Immature natural killer cell (primary cell): ENCODE results near the gene FGG. TPM values are rescaled to one million over a fixed set of nuclear protein-coding genes. Genes with fewer than 3 reads are reported as not detected.

ENCODE experiments used
- DNase-seq, 3 donors: peaks; one replicate each; pipeline ENCODE4 v3.0.0; 2022; ENCODE audit warnings: mixed read lengths in 1 of 3
- H3K27ac Mint-ChIP-seq, 6 donors: one replicate each; pipeline ENCODE4 v1.8.0; 2020; ENCODE audit warnings: mixed read lengths in 6 of 6, mild to moderate bottlenecking in 5 of 6, inconsistent platforms in 4 of 6, moderate library complexity in 3 of 6
- H3K27me3 Mint-ChIP-seq, 3 donors: one replicate each; pipeline ENCODE4 v1.8.0; 2020 to 2021; ENCODE audit warnings: low read depth in 3 of 3, mild to moderate bottlenecking in 3 of 3, mixed read lengths in 3 of 3, moderate library complexity in 3 of 3, inconsistent platforms in 1 of 3
- H3K36me3 Mint-ChIP-seq, 3 donors: one replicate each; pipeline ENCODE4 v1.8.0; 2020; ENCODE audit warnings: mixed read lengths in 3 of 3, inconsistent platforms in 2 of 3, mild to moderate bottlenecking in 2 of 3
- H3K4me1 Mint-ChIP-seq, 2 donors: one replicate each; pipeline ENCODE4 v1.8.0; 2020; ENCODE audit warnings: inconsistent platforms in 2 of 2, mild to moderate bottlenecking in 2 of 2, mixed read lengths in 2 of 2, moderate library complexity in 1 of 2
- H3K4me3 Mint-ChIP-seq, 5 donors: one replicate each; pipeline ENCODE4 v1.8.0; 2020; ENCODE audit warnings: mild to moderate bottlenecking in 5 of 5, mixed read lengths in 5 of 5, inconsistent platforms in 3 of 5, moderate library complexity in 3 of 5
- H3K9me3 Mint-ChIP-seq, 6 donors: one replicate each; pipeline ENCODE4 v1.8.0; 2020; ENCODE audit warnings: mild to moderate bottlenecking in 6 of 6, mixed read lengths in 6 of 6, inconsistent platforms in 4 of 6, moderate library complexity in 3 of 6
- polyA plus RNA-seq, 3 donors: library from polyadenylated mRNA; unstranded; fragments of 300-500 nt; fragmentation: Illumina TruSeq; gene quantifications; one replicate each; pipeline ENCODE4 v1.2.3, GENCODE V29; 2021

FGG gene
- polyA plus RNA-seq = not detected

DNA sequence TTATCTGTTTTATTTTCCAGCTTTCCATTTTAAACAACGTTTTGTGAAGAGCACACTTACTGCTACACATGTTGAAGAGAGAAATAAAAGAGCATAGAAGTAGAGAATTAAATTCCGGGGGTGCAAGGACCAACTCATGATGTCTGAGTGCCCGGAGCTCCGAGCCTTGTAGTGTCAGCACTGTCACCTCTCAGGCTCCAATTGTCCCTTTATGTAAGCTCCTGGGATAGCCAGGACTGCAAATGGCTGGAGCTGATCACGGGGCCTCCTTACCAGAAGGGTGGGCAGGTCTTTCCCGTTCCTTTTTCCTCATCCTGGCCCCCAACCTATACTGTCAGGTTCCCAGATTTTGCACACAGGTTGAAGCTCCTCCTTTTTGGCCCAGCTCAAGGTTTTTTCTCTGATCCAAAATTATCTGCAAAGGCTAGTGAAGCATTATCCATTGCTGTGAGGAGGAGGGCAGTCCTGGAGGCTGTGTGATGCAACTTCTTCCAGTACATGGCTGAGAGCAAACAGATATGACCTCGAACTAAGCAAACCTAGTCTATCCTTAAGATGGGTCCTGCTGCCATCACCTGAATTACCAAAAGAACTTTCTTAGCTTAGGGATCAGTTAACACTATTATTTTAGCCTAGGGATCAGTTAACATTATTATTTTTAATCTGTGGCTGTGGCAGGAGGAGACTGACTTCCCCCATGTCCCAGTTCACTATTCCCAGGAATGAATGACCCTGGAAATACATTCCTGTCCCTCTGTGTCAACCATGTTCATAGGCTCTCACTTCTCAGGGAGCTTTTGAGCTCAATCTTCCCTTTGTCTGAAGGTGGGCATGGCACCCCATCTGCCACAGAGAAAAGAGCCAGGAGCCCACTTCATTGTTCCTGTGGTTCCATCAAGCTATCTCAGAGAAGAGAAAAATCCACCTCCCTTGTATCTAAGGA, at the start of gene FGG:
FGG (minus strand) TSS at position 185 of the 943 bp plus-strand sequence; CDS start at position 138, 47 bp downstream.
- Mint-ChIP-seq H3K9me3 (no peaks in the 10 kb centered on the region), H3K4me1 (peaks cover 6 to 11% of the 10 kb centered on the region in 2 donors)
- DNase-seq = no peak

GRCh38 chr4:154660052-154660451, 47.6 kb upstream of the FGG start:
- Mint-ChIP-seq H3K27ac (no peak overlapping the region), H3K4me1 (no peaks in the 10 kb centered on the region), H3K9me3 (peaks cover 0 to 7% (median 1%) of the 10 kb centered on the region in 6 donors), H3K4me3 (no peak overlapping the region), H3K36me3 (no peaks in the 10 kb centered on the region), H3K27me3 (peaks cover 2% of the 10 kb centered on the region in 3 donors)
- no peak for DNase-seq

More for the DNA sequence above, at the start of gene FGG:
- H3K36me3 Mint-ChIP-seq = no peaks in the 10 kb centered on the region
- H3K4me3 Mint-ChIP-seq = no peak within 1 kb of the TSS
- no peak within 1 kb of the TSS for H3K27ac Mint-ChIP-seq
- H3K27me3 Mint-ChIP-seq = peaks cover 0 to 4% (median 0%) of the 10 kb centered on the region in 3 donors

DNA sequence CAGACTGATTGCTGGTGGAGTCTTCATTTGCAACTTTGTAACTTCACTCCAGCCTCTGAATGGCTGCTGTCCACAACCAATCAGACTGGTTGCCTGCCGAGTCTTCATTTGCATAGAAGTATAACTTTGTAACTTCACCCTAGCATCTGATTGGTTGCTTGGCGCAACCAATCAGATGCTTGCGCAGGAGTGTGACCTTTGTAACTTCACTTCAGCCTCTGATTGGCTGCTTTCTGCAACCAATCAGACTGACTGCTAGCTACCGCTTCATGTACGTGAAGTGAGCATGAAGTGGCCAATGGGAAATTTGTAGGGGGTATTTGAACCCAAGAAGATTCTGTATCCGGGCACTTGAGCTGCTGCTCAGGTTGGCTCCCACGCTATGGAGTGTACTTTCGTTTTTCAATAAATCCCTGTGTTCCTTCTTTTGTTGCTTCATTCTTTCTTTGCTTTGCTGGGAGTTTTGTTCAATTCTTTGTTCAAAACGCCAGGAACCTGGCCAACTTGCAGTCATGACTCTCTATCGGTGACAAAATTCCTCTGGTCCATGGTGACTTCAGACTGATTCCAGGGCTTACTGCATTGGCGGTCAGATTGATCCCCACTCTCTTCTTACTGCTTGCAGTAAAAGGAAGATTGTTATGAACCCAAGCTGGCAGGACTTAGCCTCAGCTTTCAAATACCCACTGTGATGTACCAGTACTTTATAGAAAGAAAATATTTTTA, 46.4 kb upstream of the FGG start:
- no peak overlapping the region for H3K27ac Mint-ChIP-seq

GRCh38 chr4:154643493-154643892, 31.0 kb upstream of the FGG start:
- H3K4me1 Mint-ChIP-seq = no peaks in the 10 kb centered on the region
- H3K4me3 Mint-ChIP-seq = no peak overlapping the region
- H3K27ac Mint-ChIP-seq = no peak overlapping the region
- H3K27me3 Mint-ChIP-seq = peaks cover 3 to 10% (median 4%) of the 10 kb centered on the region in 3 donors
- no peaks in the 10 kb centered on the region for H3K36me3 Mint-ChIP-seq
- H3K9me3 Mint-ChIP-seq = peaks cover 0 to 7% (median 0%) of the 10 kb centered on the region in 6 donors
- DNase-seq = no peak

More for the DNA sequence above, 46.4 kb upstream of the FGG start:
- no peak for DNase-seq
- no peaks in the 10 kb centered on the region for H3K36me3 Mint-ChIP-seq
- no peak overlapping the region for H3K4me3 Mint-ChIP-seq
- H3K27me3 Mint-ChIP-seq = peaks cover 2% of the 10 kb centered on the region in 3 donors
- H3K9me3 Mint-ChIP-seq = peaks cover 0 to 7% (median 1%) of the 10 kb centered on the region in 6 donors
- no peaks in the 10 kb centered on the region for H3K4me1 Mint-ChIP-seq

- no peaks in the 10 kb centered on the region for H3K36me3 Mint-ChIP-seq
- peaks cover 0 to 5% (median 0%) of the 10 kb centered on the region in 6 donors for H3K9me3 Mint-ChIP-seq
- H3K27me3 Mint-ChIP-seq = peaks cover 2 to 4% (median 4%) of the 10 kb centered on the region in 3 donors
- no peak for DNase-seq
- H3K4me3 Mint-ChIP-seq = no peak overlapping the region
- H3K4me1 Mint-ChIP-seq = no peaks in the 10 kb centered on the region
- no peak overlapping the region for H3K27ac Mint-ChIP-seq
Measured at GRCh38 chr4:154642373-154643009, 30.0 kb upstream of the FGG start.

GRCh38 chr4:154640999-154641398, 28.5 kb upstream of the FGG start:
- no peaks in the 10 kb centered on the region for H3K36me3 Mint-ChIP-seq
- no peak for DNase-seq
- H3K9me3 Mint-ChIP-seq = peaks cover 0 to 5% (median 0%) of the 10 kb centered on the region in 6 donors
- H3K4me1 Mint-ChIP-seq = no peaks in the 10 kb centered on the region
- no peak overlapping the region for H3K4me3 Mint-ChIP-seq
- peaks cover 2 to 3% (median 3%) of the 10 kb centered on the region in 3 donors for H3K27me3 Mint-ChIP-seq
- H3K27ac Mint-ChIP-seq = no peak overlapping the region

DNA sequence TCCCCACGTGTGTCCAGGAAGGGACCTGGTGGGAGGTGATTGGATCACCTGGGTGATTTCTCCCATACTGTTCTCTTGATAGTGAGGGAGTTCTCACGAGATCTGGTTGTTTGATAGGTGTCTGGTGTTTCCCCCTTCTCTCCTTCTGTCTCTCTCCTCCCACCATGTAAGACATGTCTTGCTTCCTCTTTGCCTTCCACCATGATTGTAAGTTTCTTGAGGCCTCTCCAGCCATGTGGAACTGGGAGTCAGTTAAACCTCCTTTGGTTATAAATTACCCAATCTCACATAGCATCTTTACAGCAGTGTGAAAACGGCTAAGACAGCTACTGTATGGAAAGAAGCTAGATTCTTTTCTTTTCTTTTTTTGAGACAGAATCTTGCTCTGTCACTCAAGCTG, 21.6 kb upstream of the FGG start:
- peaks cover 0 to 7% (median 0%) of the 10 kb centered on the region in 6 donors for H3K9me3 Mint-ChIP-seq
- peaks cover 0 to 8% (median 2%) of the 10 kb centered on the region in 3 donors for H3K27me3 Mint-ChIP-seq
- DNase-seq = no peak
- H3K27ac Mint-ChIP-seq = no peak overlapping the region
- no peaks in the 10 kb centered on the region for H3K4me1 Mint-ChIP-seq
- H3K4me3 Mint-ChIP-seq = no peak overlapping the region
- H3K36me3 Mint-ChIP-seq = no peaks in the 10 kb centered on the region

DNA sequence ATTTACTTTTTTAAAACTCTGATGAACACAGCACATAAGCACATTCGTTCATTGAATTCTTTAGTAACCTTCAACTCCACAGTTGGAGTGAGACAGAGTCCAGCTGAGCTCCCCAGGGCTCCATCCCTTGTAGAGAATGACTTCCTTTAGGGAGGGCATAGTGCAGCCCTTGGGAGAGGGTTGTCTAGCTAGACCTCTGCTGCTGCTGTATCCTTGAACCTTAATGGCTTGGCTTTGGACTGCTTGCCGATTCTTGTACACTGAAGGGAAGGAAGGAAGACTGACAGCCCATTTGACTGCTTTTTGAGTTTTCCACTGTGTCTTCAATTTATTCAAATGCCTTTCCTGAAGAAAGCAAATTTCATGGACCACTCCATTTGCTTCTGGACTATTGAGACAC, 19.4 kb upstream of the FGG start:
- no peak overlapping the region for H3K4me3 Mint-ChIP-seq
- no peak for DNase-seq
- no peaks in the 10 kb centered on the region for H3K36me3 Mint-ChIP-seq
- H3K27me3 Mint-ChIP-seq = peaks cover 0 to 5% (median 0%) of the 10 kb centered on the region in 3 donors
- H3K4me1 Mint-ChIP-seq = no peaks in the 10 kb centered on the region
- H3K9me3 Mint-ChIP-seq = peaks cover 0 to 7% (median 0%) of the 10 kb centered on the region in 6 donors
- no peak overlapping the region for H3K27ac Mint-ChIP-seq

DNA sequence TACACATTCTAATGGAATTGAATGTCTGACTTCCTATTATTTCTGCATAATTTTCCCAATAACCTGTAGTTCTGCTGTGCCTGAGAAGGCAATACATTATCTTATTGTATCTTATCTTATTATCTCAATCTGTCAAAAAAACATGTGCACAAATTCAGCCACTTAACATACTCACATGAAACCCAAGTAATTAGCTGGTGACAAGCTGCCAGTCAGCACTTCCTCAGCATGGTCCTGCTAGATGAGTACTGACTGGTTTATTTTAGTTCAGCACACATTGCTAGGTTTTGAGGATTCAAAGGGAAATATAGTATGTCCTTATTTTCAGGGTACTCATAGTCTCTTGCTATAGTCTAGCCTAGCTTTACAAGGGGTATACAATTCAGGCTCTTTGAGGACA, 17.9 kb upstream of the FGG start:
- no peaks in the 10 kb centered on the region for H3K36me3 Mint-ChIP-seq
- no peak for DNase-seq
- no peak overlapping the region for H3K27ac Mint-ChIP-seq
- H3K27me3 Mint-ChIP-seq = peaks cover 5 to 7% (median 5%) of the 10 kb centered on the region in 3 donors
- no peak overlapping the region for H3K4me3 Mint-ChIP-seq
- H3K9me3 Mint-ChIP-seq = peaks cover 0 to 7% (median under 1%) of the 10 kb centered on the region in 6 donors
- no peaks in the 10 kb centered on the region for H3K4me1 Mint-ChIP-seq

DNA sequence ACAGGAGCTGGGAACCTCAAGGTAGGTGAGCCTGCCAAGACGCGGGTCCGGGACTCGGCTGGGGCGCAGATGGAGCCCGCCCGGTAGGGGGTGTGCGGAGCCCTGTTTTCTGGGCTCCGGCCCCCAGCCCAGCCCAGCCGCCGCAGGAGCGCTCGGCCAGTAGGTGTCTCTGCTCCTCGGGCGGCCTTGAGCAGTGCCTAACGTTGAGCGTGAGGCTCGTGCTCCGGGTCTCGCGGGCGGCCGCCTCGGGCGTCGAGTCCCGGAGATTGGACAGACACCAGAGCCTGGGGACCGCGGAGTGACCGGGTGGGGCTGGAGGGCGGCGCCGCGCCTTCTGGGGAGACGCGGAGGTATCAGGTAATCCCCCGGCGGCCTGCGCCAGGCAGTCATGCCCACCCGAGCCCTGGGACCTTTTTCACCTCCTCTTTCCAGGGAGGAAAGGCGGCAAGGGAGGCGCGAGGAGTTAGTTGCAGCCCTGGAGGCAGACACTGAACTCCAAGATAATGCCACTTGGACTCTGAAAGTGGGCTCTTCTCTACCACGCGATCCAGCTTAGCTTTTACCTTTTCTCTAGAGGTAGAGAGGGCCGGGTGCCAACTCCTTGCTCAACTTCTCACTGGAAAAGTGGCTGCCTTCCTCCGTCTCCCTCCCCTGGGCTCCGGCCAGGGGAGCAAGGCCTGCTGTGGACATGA, 14.5 kb upstream of the FGG start:
- H3K36me3 Mint-ChIP-seq = no peaks in the 10 kb centered on the region
- peak in 1 of 3 donors; percentile 5 for DNase-seq
- H3K27me3 Mint-ChIP-seq = peaks cover 3 to 7% (median 5%) of the 10 kb centered on the region in 3 donors
- H3K27ac Mint-ChIP-seq = no peak overlapping the region
- no peak overlapping the region for H3K4me3 Mint-ChIP-seq
- no peaks in the 10 kb centered on the region for H3K4me1 Mint-ChIP-seq
- peaks cover 0 to 4% (median 0%) of the 10 kb centered on the region in 6 donors for H3K9me3 Mint-ChIP-seq

DNA sequence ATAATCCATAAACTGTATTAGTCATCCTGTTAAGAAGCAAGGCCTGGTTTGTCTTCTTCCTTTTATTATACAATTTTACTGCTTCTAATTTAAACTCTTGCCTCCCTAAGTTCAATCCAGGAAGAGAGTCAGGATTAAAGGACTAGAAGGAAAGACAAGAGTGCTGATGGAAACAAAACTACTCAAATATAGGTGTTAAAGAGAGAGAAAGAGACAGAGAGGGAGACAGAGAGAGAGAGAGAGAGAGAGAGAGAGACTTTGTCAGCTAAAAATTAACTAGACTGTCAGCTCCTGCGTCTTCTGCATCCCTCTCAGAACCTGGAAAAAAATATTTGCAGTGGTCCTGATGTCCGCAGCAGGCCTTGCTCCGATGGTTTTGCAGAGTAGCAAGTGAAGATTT, 13.5 kb upstream of the FGG start:
- no peak for DNase-seq
- no peaks in the 10 kb centered on the region for H3K4me1 Mint-ChIP-seq
- H3K9me3 Mint-ChIP-seq = peaks cover 0 to 4% (median 0%) of the 10 kb centered on the region in 6 donors
- no peak overlapping the region for H3K4me3 Mint-ChIP-seq
- peaks cover under 1 to 7% (median 5%) of the 10 kb centered on the region in 3 donors for H3K27me3 Mint-ChIP-seq
- no peaks in the 10 kb centered on the region for H3K36me3 Mint-ChIP-seq
- no peak overlapping the region for H3K27ac Mint-ChIP-seq

- no peak overlapping the region for H3K27ac Mint-ChIP-seq
- H3K4me1 Mint-ChIP-seq = no peaks in the 10 kb centered on the region
- H3K36me3 Mint-ChIP-seq = no peaks in the 10 kb centered on the region
- no peak for DNase-seq
- peaks cover 0 to 7% (median 5%) of the 10 kb centered on the region in 3 donors for H3K27me3 Mint-ChIP-seq
- no peak overlapping the region for H3K4me3 Mint-ChIP-seq
- peaks cover 0 to 2% (median 0%) of the 10 kb centered on the region in 6 donors for H3K9me3 Mint-ChIP-seq
Measured at GRCh38 chr4:154623995-154624394, 11.5 kb upstream of the FGG start.

- H3K27me3 Mint-ChIP-seq = peaks cover 0 to 7% (median 5%) of the 10 kb centered on the region in 3 donors
- no peaks in the 10 kb centered on the region for H3K4me1 Mint-ChIP-seq
- peaks cover 0 to 2% (median 0%) of the 10 kb centered on the region in 6 donors for H3K9me3 Mint-ChIP-seq
- no peaks in the 10 kb centered on the region for H3K36me3 Mint-ChIP-seq
- H3K4me3 Mint-ChIP-seq = no peak overlapping the region
- no peak for DNase-seq
- no peak overlapping the region for H3K27ac Mint-ChIP-seq
Measured at GRCh38 chr4:154623436-154623835, 11.0 kb upstream of the FGG start.
